HL-60/S4 treated with phorbol 12-myristate 13-acetate at 8.2 ng/mL for 4 days and 3 days (cell line): Measurements from ENCODE around the gene UCN.
"Not testable (repeated sequence)": the region's sequence is repeated elsewhere in the genome, so short reads cannot be mapped to it uniquely, and the experiment has no call there.

Experiments used
- in situ Hi-C: fragments of 300-500 bp; cut with MboI; formaldehyde crosslinking; loops from 2 replicates; pipeline ENCODE4 v1.15.0; 2022; ENCODE audit warnings: low sequenced_read_pairs

UCN gene

DNA sequence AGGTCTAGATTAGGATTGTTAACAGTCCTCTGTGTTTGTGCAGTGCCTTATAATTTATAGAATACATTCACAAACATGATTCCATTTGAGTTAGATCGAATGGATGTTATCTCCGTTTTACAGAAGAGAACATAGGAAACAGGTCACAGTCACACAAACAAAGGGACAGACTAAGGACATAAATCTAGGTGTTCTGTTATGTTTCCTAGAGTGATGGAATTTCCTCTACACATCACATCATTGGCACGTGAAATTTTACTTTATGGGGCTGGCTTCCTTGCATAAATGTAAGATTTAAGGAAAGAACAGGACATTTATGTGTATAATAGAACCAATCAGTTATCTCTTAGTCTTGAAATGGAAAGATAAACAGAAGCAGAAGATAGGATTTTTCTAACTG is 19.6 kb downstream of the UCN start:
- in situ Hi-C loops, result loop anchor here (25.0 kb wide), 1 partner anchor 176 kb away; the partner anchor contains the start of genes ABHD1 and CGREF1

DNA sequence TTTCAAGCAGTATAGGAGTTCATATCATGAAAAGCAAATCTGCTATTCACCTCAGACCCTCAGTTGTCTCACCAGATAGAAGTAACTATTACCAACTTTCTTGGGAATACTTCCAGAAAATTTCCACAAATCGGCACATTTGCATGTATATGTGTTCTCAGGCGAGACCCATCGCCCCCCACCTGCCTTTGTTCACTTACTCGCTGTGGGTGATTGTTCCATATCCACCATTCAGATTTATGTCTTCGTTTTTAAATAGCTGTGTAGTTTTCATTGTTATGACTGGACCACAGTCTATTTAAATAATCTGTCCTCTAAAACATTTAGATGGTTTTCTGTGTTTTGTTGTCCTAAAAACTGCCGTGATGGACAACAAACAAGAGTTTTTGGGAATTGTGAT is 22.8 kb downstream of the UCN start:
- in situ Hi-C loops, result loop anchor here (25.0 kb wide), 1 partner anchor 173 kb away; the partner anchor contains the start of genes ABHD1 and CGREF1

DNA sequence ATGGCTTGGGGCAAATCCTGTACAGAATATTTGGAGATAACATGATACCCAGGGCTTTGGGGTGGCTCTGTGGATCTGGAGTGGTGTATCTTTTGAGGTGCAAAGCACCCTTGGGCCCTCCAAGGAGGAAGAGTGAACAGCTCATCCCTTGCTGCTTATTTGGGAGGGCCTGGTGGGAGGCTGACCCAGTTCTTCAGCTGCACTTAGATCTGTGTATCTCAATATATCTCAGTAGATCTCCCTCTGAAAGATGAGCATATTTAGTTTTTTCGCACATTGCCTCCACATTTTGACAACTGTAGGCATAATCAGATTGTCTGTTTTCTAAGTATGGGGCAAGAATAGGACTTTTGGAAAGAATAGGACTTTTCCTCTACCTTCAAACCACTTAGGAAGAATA is 23.2 kb downstream of the UCN start:
- in situ Hi-C loops, result loop anchor here (25.0 kb wide), 1 partner anchor 173 kb away; the partner anchor contains the start of genes ABHD1 and CGREF1

DNA sequence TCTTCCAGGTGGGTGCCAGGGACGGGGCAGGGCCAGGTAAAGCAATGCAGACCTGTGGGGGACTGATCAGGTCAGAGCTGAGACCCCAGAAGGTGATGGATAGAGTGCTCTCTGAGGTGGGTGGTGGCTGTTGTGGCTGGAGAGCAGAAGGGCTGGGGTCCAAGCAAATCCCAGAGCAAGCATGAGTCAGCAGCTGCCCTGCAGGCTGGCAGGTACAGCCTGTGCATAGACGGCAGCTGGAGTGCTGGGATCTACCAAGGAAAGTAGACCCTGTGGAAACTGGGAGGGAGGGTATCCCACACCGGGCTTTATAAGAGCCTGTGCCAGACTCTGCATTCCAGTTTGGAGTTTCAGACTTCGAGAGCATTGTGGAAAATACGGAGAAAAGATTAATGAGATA is 25.4 kb downstream of the UCN start:
- in situ Hi-C loops, result loop anchor here (25.0 kb wide), 1 partner anchor 171 kb away; the partner anchor contains the start of genes ABHD1 and CGREF1

DNA sequence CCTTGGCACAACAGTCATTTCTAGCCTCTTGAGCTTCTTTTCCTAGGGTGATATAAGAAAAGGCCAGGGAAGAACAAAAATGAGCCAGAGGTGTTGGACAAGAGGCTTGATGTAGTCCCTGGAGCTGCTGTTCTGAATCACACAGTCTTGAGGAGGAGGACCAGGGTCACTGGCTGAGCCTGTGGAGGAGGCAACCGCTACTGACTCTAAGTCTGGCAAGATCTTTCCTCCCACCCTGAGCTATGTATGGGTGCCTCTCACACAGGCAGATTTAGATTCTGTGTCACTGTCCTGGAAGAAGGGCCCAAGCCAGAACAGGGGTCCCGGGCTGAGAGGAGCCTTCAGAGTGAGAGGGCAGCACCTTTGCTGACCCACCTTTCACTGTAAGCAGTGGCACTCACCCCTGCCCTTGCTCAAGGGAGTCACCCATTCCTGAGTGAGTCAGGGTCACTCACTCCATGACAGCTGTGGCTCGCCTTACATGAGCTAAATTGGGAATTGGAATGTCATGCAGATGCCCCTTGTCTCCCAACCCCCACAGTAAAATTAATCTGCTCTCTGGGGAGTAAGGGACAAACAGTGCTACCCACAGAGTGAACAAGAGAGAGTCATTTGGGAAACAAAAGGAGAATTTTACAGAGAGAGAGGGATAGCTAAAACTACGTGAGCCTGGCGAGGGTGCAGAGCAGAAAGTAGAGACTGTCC is 26.2 kb downstream of the UCN start, which contains the start of gene TRIM54:
TSS of gene TRIM54 (plus strand) at position 575 of the 705 bp plus-strand sequence. CDS start 303 bp downstream, outside the sequence.
- in situ Hi-C loops, result loop anchor here (25.0 kb wide), 1 partner anchor 170 kb away; the partner anchor contains the start of genes ABHD1 and CGREF1

DNA sequence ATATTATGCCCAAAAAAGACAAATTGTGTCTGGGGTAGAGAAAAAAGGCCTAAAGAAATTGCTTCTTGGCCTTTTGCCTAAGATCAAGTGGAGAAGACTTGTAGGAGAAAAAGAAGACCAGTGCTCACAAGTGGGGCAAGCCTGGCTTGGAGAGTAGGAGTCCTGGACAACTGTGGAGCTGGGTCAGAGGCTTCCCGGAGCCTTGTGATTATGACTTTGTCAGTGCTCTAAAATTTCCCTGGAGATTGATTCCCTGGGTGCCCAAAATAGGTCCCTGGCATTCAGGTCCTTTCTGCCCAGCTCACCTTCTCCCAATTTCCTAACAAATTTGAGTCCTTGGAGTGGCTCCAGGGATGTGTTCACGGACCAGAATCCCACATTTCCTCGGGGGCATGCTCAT is 26.8 kb downstream of the UCN start:
- in situ Hi-C loops, result loop anchor here (25.0 kb wide), 1 partner anchor 169 kb away; the partner anchor contains the start of genes ABHD1 and CGREF1

DNA sequence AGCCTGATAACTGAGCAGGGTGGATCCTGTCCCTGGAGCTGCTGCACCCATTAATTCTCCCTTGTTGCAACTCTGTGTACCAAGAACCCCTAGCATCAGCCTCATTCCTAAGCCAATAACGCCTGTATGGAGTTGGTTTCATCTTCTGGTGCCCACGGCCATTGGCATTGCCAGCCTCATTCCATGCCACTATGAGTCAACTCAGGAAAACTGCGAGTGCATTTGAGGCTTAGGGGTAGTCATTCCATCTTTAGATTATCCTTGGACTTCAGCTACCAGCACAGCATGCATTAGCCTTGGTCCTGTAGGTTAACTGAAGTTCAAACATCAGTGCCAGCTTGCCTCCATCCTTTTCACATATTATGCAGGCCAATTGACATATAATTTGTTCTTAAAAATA is 27.4 kb downstream of the UCN start:
- in situ Hi-C loops, result loop anchor here (25.0 kb wide), 1 partner anchor 169 kb away; the partner anchor contains the start of genes ABHD1 and CGREF1

DNA sequence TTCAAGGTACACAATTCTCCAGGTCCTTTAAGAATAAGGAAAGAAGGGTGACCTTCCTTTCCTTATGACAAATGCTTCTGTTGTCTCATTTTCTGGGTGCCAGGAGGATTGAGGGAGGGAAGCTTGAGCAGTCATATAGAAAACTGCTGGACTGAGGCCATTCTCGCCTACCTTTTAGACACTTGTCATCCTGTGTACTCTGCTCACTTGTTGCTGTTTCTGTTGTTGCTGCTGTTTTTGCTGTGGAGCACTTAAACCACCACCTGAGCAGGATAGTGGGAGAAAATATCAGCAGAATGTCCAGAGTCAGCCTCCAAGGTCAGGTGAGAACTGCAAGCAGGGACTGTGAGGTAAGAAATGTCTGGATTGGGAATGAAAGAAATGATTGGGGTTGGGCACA is 30.2 kb downstream of the UCN start:
- in situ Hi-C loops, result loop anchor here (25.0 kb wide), 1 partner anchor 166 kb away; the partner anchor contains the start of genes ABHD1 and CGREF1

DNA sequence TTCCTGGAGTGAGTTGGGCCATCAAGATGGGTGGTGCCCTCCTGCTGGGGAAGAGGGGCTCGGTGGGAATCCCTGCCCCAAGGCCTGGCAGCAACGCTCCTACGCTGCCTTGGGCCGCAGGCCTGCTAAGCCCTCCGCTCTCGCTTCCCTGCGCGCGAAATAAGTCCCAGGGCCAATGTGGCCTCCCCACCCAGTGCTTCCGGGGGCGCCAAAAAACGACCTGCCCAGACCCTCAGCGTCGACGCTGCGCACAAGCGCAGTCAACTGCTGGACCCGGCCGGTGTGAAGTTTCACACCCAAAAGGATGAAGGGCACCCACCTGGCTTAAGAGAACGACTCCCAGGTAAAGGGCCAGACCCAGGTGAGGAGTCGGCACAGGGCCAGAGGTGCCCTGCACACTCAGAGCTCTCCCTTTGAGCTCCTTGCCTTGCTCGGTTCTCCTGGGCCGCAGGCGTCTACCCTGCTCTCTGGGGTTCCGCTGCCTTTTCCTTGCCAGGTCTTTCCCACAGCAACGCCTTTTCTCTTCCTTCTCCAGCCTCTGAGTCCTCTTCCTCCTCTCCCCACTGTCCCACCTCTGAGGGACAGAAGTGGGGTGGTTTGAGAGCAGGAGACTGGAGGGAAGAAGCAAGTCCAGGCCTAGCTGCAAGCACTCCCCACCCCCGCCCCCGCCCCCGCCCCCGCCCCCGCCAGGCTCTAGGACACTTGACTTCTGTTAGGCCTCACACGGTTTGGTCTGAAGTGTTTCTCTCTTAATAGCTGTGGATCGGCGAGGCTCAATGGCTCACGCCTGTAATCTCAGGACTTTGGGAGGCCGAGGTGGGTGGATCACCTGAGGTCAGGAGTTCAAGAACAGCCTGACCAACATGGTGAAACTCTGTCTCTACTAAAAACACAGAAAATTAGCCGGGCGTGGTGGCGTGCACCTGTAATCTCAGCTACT is 32.8 kb downstream of the UCN start, which contains the start of gene DNAJC5G:
TSS of gene DNAJC5G (plus strand) at position 223 of the 940 bp plus-strand sequence. CDS start 1,296 bp downstream, outside the sequence.
- in situ Hi-C loops, result loop anchor here (25.0 kb wide), 1 partner anchor 163 kb away; the partner anchor contains the start of genes ABHD1 and CGREF1

DNA sequence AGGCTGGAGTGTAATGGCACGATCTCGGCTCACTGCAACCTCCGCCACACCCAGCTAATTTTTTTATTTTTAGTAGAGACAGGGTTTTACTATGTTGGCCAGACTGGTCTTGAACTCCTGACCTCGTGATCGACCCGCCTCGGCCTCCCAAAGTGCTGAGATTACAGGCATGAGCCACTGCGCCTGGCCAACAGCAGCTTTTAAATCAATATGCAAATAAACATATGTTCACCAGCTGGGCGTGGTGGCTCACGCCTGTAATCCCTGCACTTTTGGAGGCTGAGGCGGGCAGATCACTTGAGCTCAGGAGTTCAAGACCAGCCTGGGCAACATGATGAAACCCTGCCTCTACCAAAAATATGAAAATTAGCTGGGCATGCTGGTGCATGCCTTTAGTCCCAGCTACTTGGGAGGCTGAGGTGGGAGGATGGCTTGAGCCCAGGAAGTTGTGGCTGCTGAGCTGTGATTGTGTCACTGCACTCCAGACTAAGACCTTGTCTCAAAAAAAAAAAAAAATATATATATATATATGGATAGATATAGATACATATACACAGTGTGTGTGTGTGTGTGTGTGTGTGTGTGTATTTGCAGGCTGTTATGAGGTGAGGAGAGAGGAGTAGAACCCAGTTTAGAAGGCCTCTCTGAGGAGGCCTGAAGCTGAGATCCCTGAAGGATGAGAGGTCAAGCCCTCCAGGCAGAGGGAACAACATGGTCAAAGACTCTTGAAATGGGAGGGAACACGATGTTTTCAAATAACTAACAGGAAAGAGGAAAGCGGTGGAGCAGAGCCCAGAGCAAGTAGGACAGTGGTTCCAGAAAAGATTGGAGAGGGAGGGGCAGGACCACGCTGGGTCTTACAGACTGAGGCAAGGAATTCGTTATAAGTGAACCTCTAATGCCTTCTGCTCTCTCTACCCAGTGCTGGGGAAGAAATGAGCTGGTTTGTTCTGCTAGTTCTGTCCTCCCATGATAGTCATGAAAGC is 35.4 kb downstream of the UCN start:
- in situ Hi-C loops, result not testable (repeated sequence)

DNA sequence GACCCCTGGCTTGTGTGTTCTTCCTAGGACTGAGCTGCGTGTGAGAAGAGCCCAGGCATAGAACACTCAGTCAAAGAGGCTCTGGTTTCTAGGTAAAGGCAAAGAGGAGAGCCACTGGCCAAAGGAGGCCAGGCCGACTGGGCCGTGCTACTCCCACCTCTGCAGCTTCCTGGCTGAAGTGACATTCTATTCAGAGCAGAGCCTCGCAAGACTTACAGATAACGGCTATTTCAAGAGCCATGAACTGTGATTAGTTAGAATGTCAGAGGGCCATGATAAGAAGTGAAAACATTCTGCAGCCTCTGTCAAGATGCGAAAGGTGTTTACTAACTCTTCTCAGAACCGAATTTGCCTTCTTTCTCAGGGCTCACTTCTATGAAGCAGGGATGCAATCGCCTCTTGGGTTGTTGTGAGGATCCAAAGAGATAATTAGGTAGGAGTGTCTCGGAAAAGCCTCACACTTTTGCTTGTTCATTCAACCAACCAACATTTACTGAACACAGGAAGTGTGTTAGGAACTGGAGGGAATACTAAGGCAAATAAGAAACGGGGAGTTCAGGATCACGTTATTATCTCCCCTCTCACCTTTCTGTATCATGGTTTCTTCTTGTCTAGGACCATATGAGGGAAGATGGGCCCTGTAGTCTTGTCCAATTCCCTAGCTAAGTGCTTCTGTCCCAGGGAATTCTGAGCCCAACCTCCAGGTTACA is 36.5 kb downstream of the UCN start:
- in situ Hi-C loops, result no loop called here

DNA sequence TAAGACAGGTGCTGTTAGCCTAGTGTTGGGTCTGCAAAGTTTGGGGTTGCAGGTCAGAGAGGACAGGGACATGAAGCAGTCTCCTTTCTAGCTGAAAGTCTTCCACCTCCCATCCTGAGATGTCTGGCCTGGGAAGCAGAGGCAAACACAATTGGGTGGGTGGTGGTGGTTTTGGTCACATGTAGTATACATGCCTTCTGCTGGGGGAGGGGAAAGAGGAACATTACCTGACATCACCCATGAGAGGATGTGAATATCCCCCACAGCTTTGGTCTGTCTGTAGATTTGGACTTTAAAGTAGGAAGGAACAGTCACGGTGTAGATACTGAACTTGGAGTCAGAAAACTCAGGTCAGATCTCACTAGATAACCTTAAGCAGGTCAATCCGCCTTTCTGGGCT is 37.6 kb downstream of the UCN start:
- in situ Hi-C loops, result no loop called here

DNA sequence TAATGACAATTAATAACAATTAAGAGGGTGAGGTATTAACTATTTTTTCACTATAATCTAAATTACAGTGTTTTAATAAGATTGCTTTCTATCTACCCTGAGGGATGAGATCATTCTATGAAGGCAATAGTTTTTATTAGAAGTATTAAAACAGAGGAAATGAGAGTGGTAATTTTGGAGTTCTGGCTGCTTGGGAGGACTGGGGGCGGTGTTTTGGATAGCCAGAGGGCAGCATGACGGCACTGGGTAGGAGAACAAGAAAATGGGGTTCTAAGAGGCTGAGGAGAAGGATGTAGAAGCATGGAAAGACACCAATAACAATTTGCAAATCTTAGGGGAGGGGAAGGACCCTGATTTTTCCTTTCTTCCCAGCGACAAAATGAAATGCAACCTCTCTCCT is 38.1 kb downstream of the UCN start:
- in situ Hi-C loops, result no loop called here

DNA sequence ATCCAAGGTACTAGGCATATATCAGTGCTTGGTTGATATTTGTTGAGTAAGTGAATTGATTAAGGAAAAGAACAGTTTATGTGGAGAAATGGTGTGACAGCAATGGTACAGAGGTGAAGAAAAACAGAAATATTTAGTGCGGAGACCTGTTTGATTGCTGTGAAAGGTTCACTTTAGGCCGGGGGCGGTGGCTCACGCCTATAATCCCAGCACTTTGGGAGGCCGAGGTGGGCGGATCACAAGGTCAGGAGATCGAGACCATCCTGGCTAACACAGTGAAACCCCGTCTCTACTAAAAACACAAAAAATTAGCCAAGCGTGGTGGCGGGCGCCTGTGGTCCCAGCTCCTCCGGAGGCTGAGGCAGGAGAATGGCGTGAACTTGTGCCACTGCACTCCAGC is 39.9 kb downstream of the UCN start:
- in situ Hi-C loops, result not testable (repeated sequence)

DNA sequence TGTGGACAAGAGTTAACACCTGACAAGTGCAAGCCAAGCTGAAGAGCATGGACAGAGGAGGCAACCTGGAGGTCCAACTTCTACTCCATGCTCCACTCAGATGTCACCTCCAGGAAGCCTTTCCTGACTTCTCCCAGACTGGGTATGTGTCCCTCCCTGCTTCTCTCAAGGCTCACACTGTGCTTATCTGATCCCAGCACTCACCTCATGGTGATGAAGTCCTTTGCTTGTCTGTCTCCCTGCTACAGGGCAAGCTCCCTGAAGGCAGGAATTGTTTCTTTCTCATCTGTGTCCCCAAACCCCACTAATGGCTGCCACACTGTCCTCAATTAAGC is 42.7 kb downstream of the UCN start:
- in situ Hi-C loops, result no loop called here

DNA sequence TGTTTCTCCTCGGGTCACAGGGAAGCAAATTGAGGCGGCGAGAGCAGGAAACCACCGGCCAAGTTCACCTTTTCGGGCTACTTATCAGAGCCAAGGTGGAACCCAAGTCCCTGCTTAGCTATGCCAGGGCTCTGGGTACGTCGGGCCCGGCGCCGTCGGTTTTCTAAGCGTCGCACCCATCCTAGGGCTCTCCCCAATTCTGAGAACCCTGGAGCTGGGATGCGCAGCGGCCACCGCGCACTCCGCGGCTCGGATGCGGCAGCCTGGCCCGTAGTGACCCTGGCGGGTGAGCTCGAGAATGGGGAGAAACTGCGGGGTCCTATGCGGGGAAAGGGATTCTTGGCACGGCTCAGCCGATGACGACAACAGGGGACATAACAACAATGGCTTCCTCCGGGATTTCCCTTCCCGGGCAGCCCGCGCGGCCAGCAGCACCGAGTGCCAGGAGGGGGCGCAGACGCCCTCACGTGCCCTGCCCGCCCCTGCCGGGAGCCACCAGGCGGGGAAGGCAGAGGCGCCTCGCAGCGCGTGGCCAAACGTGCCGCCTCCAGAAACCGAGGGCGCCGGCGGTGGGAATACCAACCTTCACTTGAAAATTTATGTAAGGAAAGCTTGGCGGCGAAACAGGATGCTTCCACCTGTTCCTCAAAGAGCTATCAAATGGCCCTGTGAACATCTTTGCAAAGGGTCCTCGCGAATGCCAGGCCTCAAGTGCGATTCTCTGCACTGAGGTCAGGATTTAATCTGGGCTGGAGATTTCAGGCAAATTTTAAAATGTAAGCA is 43.3 kb downstream of the UCN start:
- in situ Hi-C loops, result no loop called here

DNA sequence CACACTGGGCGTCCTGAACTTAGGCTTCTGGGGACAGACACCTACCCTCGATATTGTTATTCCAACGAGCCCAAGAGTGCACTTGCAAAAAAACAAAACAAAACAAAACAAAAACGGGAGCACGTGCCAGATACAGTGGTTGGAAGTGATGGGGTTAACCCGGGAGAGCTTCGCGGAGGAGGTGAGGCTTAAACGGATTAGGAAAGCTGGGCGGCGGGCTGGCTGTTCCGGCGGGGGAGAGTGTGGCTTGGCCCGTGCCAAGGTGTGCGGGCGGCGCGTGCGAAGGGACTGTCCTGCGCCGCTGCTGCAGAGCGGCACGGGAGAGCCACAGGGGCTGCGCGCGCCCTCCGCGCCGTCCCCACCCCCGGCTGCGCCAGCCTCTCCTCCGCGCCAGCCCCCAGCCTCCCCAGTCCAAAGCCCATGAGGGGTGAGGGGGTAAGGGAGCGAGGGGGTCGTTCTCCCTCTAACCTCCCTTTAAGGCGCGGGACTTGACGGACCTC is 43.9 kb downstream of the UCN start:
- in situ Hi-C loops, result no loop called here
